Measurements from ENCODE around the gene JHY. TPM values are rescaled to one million over a fixed set of nuclear protein-coding genes. Genes with fewer than 3 reads are reported as not detected.

The JHY gene
- total and polyA plus RNA-seq, 8 donors, result 7.3 to 10.0 (median 8.5) TPM

- DNase-seq (peak; percentile 59 to 87 (median 66)), ATAC-seq (peak; percentile 89)
- intact Hi-C loops (cut with DNase I), result no loop called here
- Histone ChIP-seq H3K27me3 (peaks cover 0 to 19% of the 10 kb centered on the region in 2 donors), H3K4me1 (peaks cover 7 to 8% of the 10 kb centered on the region in 2 donors), H3K27ac (peak overlapping the region; percentile 87 to 91), H3K4me3 (peak overlapping the region; percentile 60 to 62), H3K36me3 (no peaks in the 10 kb centered on the region), H3K9me3 (no peaks in the 10 kb centered on the region)
- no peak for TF ChIP-seq CTCF (IDR thresholded peaks at IDR 0.05)
Observed at GRCh38 chr11:122882857-122883645, 492 bp downstream of the JHY start.

GRCh38 chr11:122883646-122883979 lies 1.1 kb downstream of the JHY start:
- peaks cover 0 to 19% of the 10 kb centered on the region in 2 donors for H3K27me3 ChIP-seq
- intact Hi-C loops (cut with DNase I), result no loop called here
- no peaks in the 10 kb centered on the region for H3K9me3 ChIP-seq
- ATAC-seq, result no peak
- peak overlapping the region; percentile 87 to 91 for H3K27ac ChIP-seq
- H3K4me3 ChIP-seq, result peak overlapping the region; percentile 60 to 62
- no peak for TF ChIP-seq CTCF (IDR thresholded peaks at IDR 0.05)
- DNase-seq, result no peak
- H3K36me3 ChIP-seq, result no peaks in the 10 kb centered on the region
- H3K4me1 ChIP-seq, result peaks cover 7 to 8% of the 10 kb centered on the region in 2 donors

- H3K27ac ChIP-seq, result no peak overlapping the region
- H3K9me3 ChIP-seq, result no peaks in the 10 kb centered on the region
- intact Hi-C loops (cut with DNase I), result no loop called here
- no peak overlapping the region for H3K4me3 ChIP-seq
- ATAC-seq (no peak), DNase-seq (no peak)
- peaks cover 0 to 3% of the 10 kb centered on the region in 2 donors for H3K27me3 ChIP-seq
- no peaks in the 10 kb centered on the region for H3K36me3 ChIP-seq
- H3K4me1 ChIP-seq, result peaks cover 5 to 8% of the 10 kb centered on the region in 2 donors
- TF ChIP-seq CTCF (IDR thresholded peaks at IDR 0.05), result no peak
Observed at GRCh38 chr11:122888162-122888561, 5.6 kb downstream of the JHY start.

- H3K36me3 ChIP-seq, result no peaks in the 10 kb centered on the region
Observed at GRCh38 chr11:122893131-122893530, 10.6 kb downstream of the JHY start.

More at GRCh38 chr11:122893131-122893530, 10.6 kb downstream of the JHY start:
- H3K27me3 ChIP-seq, result no peaks in the 10 kb centered on the region
- no peaks in the 10 kb centered on the region for H3K9me3 ChIP-seq
- H3K4me3 ChIP-seq, result no peak overlapping the region
- no peak for TF ChIP-seq CTCF (IDR thresholded peaks at IDR 0.05)
- ATAC-seq (no peak), DNase-seq (no peak)
- intact Hi-C loops (cut with DNase I), result no loop called here
- H3K27ac ChIP-seq, result no peak overlapping the region
- no peaks in the 10 kb centered on the region for H3K4me1 ChIP-seq

Data from left lung (tissue), 10 donors.